BJ (cell line): ENCODE results near the gene MYBPH. TPM values are rescaled to one million over a fixed set of nuclear protein-coding genes. Genes with fewer than 3 reads are reported as not detected.

Source experiments
- CTCF ChIA-PET: fragments of 350-600 bp; formaldehyde crosslinking; extraction: SDS; loops from one replicate; lab custom pipeline; 2021; ENCODE audit warnings: antibody characterized with exemption, inconsistent platforms; lab: Yijun Ruan, JAX
- POLR2A ChIA-PET: fragments of 300-600 bp; sonication (Branson Sonifier 250); formaldehyde crosslinking; extraction: SDS; loops from one replicate; lab custom pipeline; 2021; ENCODE audit warnings: antibody characterized with exemption; lab: Charles Lee
- DNase-seq: peaks from one replicate; pipeline ENCODE4 v3.0.0-alpha.2; 2011; ENCODE audit warnings: low read depth
- H3K27me3 ChIP-seq: 2 replicates; pipeline ENCODE4 v1.6.0; 2011; ENCODE audit warnings: low read length; ENCODE audit not compliant: control insufficient read depth, insufficient read depth
- H3K36me3 ChIP-seq: 2 replicates; pipeline ENCODE4 v1.5.1; 2011; ENCODE audit warnings: low read length; ENCODE audit not compliant: control insufficient read depth, insufficient read depth
- H3K4me3 ChIP-seq: 2 replicates; pipeline ENCODE4 v1.5.1; 2011; ENCODE audit warnings: low read depth, mild to moderate bottlenecking, control low read depth, low read length
- CTCF ChIP-seq: IDR thresholded peaks from 2 replicates; pipeline ENCODE4 v1.5.1; 2011; ENCODE audit warnings: low read depth, mild to moderate bottlenecking, control low read depth, inconsistent platforms, low read length, moderate library complexity; ENCODE audit not compliant: insufficient read depth
- polyA plus RNA-seq: library from polyadenylated mRNA; depleted of rRNA; stranded (reverse); fragments of >200 nt; gene quantifications from 2 replicates; pipeline ENCODE4 v1.2.3, GENCODE V29; 2011

The MYBPH gene
- polyA plus RNA-seq, 1 experiment = not detected

GRCh38 chr1:203126866-203127665, 48.6 kb downstream of the MYBPH start:
- peak overlapping the region; percentile 41 for H3K4me3 ChIP-seq
- H3K27me3 ChIP-seq = peaks cover 10% of the 10 kb centered on the region
- POLR2A ChIA-PET = interaction anchor here (0.6 to 1.1 kb wide), 2 partner anchors 10 to 44 kb away, joined by 12 to 13 read pairs; no protein-coding TSS in a partner anchor
- H3K36me3 ChIP-seq = no peaks in the 10 kb centered on the region
- TF ChIP-seq CTCF = no peak
- no peak for DNase-seq
- CTCF ChIA-PET = interaction anchor here (0.6 to 14.0 kb wide), 23 partner anchors 9 to 212 kb away, joined by 3 to 183 read pairs (median 4); partner anchors contain the start of gene MYBPH

GRCh38 chr1:203126151-203126865, 49.3 kb downstream of the MYBPH start:
- CTCF ChIA-PET = interaction anchor here (0.6 to 14.0 kb wide), 23 partner anchors 8 to 143 kb away, joined by 3 to 183 read pairs (median 3); partner anchors contain the start of genes CHIT1 and MYBPH
- peak; percentile 67 for TF ChIP-seq CTCF
- Histone ChIP-seq H3K36me3 (no peaks in the 10 kb centered on the region), H3K4me3 (no peak overlapping the region), H3K27me3 (peaks cover 11% of the 10 kb centered on the region)
- no peak for DNase-seq
- POLR2A ChIA-PET = interaction anchor here (1.1 kb wide), 1 partner anchor 9 kb away, joined by 12 read pairs; no protein-coding TSS in a partner anchor

- DNase-seq = no peak
- Histone ChIP-seq H3K27me3 (peaks cover 18% of the 10 kb centered on the region), H3K36me3 (no peaks in the 10 kb centered on the region), H3K4me3 (no peak overlapping the region)
- TF ChIP-seq CTCF = no peak
- ChIA-PET CTCF (interaction anchor here (0.7 to 14.0 kb wide), 7 partner anchors 20 to 468 kb away, joined by 3 to 183 read pairs (median 53); partner anchors contain the start of genes CHIT1 and MYBPH), POLR2A (no interaction called here)
Measured at GRCh38 chr1:203124546-203125317, 50.9 kb downstream of the MYBPH start.

- no peaks in the 10 kb centered on the region for H3K36me3 ChIP-seq
- ChIA-PET CTCF (interaction anchor here (1.3 to 14.0 kb wide), 3 partner anchors 11 to 92 kb away, joined by 4 to 282 read pairs (median 183); partner anchors contain the start of gene MYBPH), POLR2A (no interaction called here)
- H3K4me3 ChIP-seq = no peak overlapping the region
- H3K27me3 ChIP-seq = peaks cover 19% of the 10 kb centered on the region
- no peak for DNase-seq
- TF ChIP-seq CTCF = no peak
Measured at GRCh38 chr1:203124011-203124410, 51.6 kb downstream of the MYBPH start.
